HepG2 (cell line): ENCODE measurements around the gene ERCC2. TPM values are rescaled to one million over a fixed set of nuclear protein-coding genes. Genes with fewer than 3 reads are reported as not detected.

Experiments
- ATAC-seq: fragments of 200-7000 bp; cut with Tn5 transposase; 3 replicates; pipeline ENCODE4 v1.9.1; 2020; ENCODE audit warnings: mild to moderate bottlenecking, moderate library complexity
- BruUV-seq: library from RNA; stranded (reverse); fragments of 400-500 nt; replicated peaks from 2 replicates; lab custom pipeline; 2021; lab: Mats Ljungman, UMichigan
- CTCF ChIA-PET: fragments of 300-600 bp; formaldehyde crosslinking; extraction: SDS; loops from one replicate; lab custom pipeline; 2021; ENCODE audit warnings: low total read pairs, inconsistent platforms, low intra/inter-chr PET ratio; lab: Yijun Ruan, JAX
- POLR2A ChIA-PET: fragments of 350-600 bp; sonication (Branson Sonifier 250); formaldehyde crosslinking; loops from one replicate; lab custom pipeline; 2020; ENCODE audit warnings: antibody characterized with exemption, inconsistent platforms; lab: Yijun Ruan, JAX
- DNase-seq: peaks from one replicate; pipeline ENCODE4 v3.0.0-alpha.2; 2015; ENCODE audit warnings: low spot score
- FAIRE-seq: peaks from 3 replicates; lab custom pipeline; 2011; peaks lifted over from hg19 to GRCh38; lab: Jason Lieb, UNC
- H2AFZ ChIP-seq: one replicate; pipeline ENCODE4 v1.6.1; 2011; ENCODE audit warnings: low read length, inconsistent platforms
- H3K27ac ChIP-seq: fragments of 300-600 bp; 3 replicates; pipeline ENCODE4 v1.8.0; 2011; ENCODE audit warnings: mixed run types, mild to moderate bottlenecking, mixed read lengths, low read length, inconsistent platforms; ENCODE audit not compliant: insufficient read depth; ENCODE audit errors: extremely low read length
- H3K27me3 ChIP-seq, 2 experiments: fragments of 200-600 bp in 1 of 2; 2 replicates in 1 of 2; 3 replicates in 1 of 2; pipeline versions ENCODE4 v1.6.0 to v1.8.0; 2011; ENCODE audit warnings: low read length in 2 of 2, mild to moderate bottlenecking in 2 of 2, moderate library complexity in 2 of 2, inconsistent platforms in 1 of 2; ENCODE audit not compliant: insufficient read depth in 2 of 2, control insufficient read depth in 1 of 2
- H3K36me3 ChIP-seq, 2 experiments: fragments of 200-600 bp in 1 of 2; replicated peaks in 1 of 2; 2 replicates in 1 of 2; 3 replicates in 1 of 2; pipeline versions ENCODE4 v1.5.1 to v1.8.0; 2011; ENCODE audit warnings: low read length in 2 of 2, inconsistent platforms in 1 of 2; ENCODE audit not compliant: insufficient read depth in 2 of 2, control insufficient read depth in 1 of 2
- H3K4me1 ChIP-seq: 2 replicates; pipeline ENCODE4 v1.5.1; 2012; ENCODE audit warnings: low read length, inconsistent platforms; ENCODE audit not compliant: insufficient read depth
- H3K4me2 ChIP-seq: 2 replicates; pipeline ENCODE4 v1.6.0; 2011; ENCODE audit warnings: low read depth, low read length, inconsistent platforms
- H3K4me3 ChIP-seq, 3 experiments: fragments of 200-600 bp in 1 of 3; sonication (generic), shearing (Covaris generic) in 1 of 3; replicated peaks in 1 of 3; 2 replicates each; pipeline ENCODE4 v1.5.1; 2011 to 2016; ENCODE audit warnings: low read length in 3 of 3, inconsistent platforms in 2 of 3, low read depth in 2 of 3, mild to moderate bottlenecking in 2 of 3, control low read depth in 1 of 3, mixed read lengths in 1 of 3; ENCODE audit not compliant: insufficient read depth in 1 of 3
- H3K79me2 ChIP-seq: one replicate; pipeline ENCODE4 v1.6.1; 2011; ENCODE audit warnings: low read length, inconsistent platforms; ENCODE audit not compliant: insufficient read depth
- H3K9ac ChIP-seq: 2 replicates; pipeline ENCODE4 v1.6.0; 2011; ENCODE audit warnings: mild to moderate bottlenecking, low read depth, low read length, inconsistent platforms; ENCODE audit not compliant: insufficient read depth
- H3K9me3 ChIP-seq: 2 replicates; pipeline ENCODE4 v1.5.1; 2012; ENCODE audit warnings: mild to moderate bottlenecking, low read length
- H4K20me1 ChIP-seq: 2 replicates; pipeline ENCODE4 v1.6.0; 2011; ENCODE audit warnings: inconsistent platforms, mild to moderate bottlenecking, low read length, moderate library complexity; ENCODE audit not compliant: insufficient read depth
- AGO2 ChIP-seq: fragments of 200-400 bp; formaldehyde crosslinking; optimal IDR thresholded peaks from 2 replicates; pipeline ENCODE3; 2017; ENCODE audit warnings: mild to moderate bottlenecking, low read depth, low read length, moderate library complexity
- EED ChIP-seq: sonication (generic); formaldehyde crosslinking; IDR thresholded peaks from 2 replicates; pipeline ENCODE4 v1.5.0; 2020; ENCODE audit warnings: mild to moderate bottlenecking, missing genetic modification reagents
- GABPA ChIP-seq, 2 experiments: IDR thresholded peaks; 2 replicates each; pipeline ENCODE4 v1.6.1; 2011 to 2016; ENCODE audit warnings: low read depth in 2 of 2, low read length in 1 of 2, missing biosample characterization in 1 of 2, missing genetic modification characterization in 1 of 2
- HCFC1 ChIP-seq: fragments of 150-350 bp; IDR thresholded peaks from 2 replicates; pipeline ENCODE4 v1.6.1; 2014; ENCODE audit warnings: low read depth, low read length
- HOXA7 ChIP-seq: sonication (generic); formaldehyde crosslinking; IDR thresholded peaks from 2 replicates; pipeline ENCODE4 v1.8.1; 2022; ENCODE audit warnings: mild to moderate bottlenecking, missing genetic modification reagents, moderate library complexity
- MAZ ChIP-seq, 2 experiments: sonication (generic) in 1 of 2; formaldehyde crosslinking in 1 of 2; IDR thresholded peaks; 2 replicates each; pipeline versions ENCODE4 v1.5.0 to v1.6.1; 2012 to 2020; ENCODE audit warnings: low read depth in 2 of 2, mild to moderate bottlenecking in 2 of 2, borderline replicate concordance in 1 of 2, improper control_type of control experiment in 1 of 2, low read length in 1 of 2, missing genetic modification reagents in 1 of 2, moderate library complexity in 1 of 2
- NFYB ChIP-seq: sonication (generic); formaldehyde crosslinking; IDR thresholded peaks from 2 replicates; pipeline ENCODE4 v1.4.0; 2020; ENCODE audit warnings: missing genetic modification reagents
- NR3C1 ChIP-seq: sonication (generic); formaldehyde crosslinking; IDR thresholded peaks from 2 replicates; pipeline ENCODE4 v1.4.0; 2020; ENCODE audit warnings: missing genetic modification reagents
- NRL ChIP-seq: sonication (generic); formaldehyde crosslinking; IDR thresholded peaks from 2 replicates; pipeline ENCODE4 v1.5.0; 2020; ENCODE audit warnings: missing genetic modification reagents, mild to moderate bottlenecking, moderate library complexity, borderline replicate concordance
- PRPF4 ChIP-seq: fragments of 200-400 bp; formaldehyde crosslinking; IDR thresholded peaks from 2 replicates; pipeline ENCODE4 v1.6.1; 2016; ENCODE audit warnings: low read length, low read depth; ENCODE audit not compliant: poor library complexity, severe bottlenecking
- SMARCE1 ChIP-seq: fragments of 450-650 bp; IDR thresholded peaks from 2 replicates; pipeline ENCODE4 v1.6.1; 2017; ENCODE audit warnings: borderline replicate concordance
- THAP11 ChIP-seq: IDR thresholded peaks from 2 replicates; pipeline ENCODE4 v1.6.1; 2016; ENCODE audit warnings: missing biosample characterization, missing genetic modification reagents
- ZIK1 ChIP-seq: sonication (generic); formaldehyde crosslinking; IDR thresholded peaks from 2 replicates; pipeline ENCODE4 v1.5.0; 2020; ENCODE audit warnings: mild to moderate bottlenecking, low read depth, missing genetic modification reagents, borderline replicate concordance
- ZMYM3 ChIP-seq: sonication (generic); formaldehyde crosslinking; IDR thresholded peaks from 2 replicates; pipeline ENCODE4 v1.5.1; 2020; ENCODE audit warnings: mild to moderate bottlenecking, missing genetic modification reagents
- ZNF143 ChIP-seq: sonication (generic); formaldehyde crosslinking; IDR thresholded peaks from 2 replicates; pipeline ENCODE4 v1.4.0; 2020; ENCODE audit warnings: missing genetic modification reagents
- ZNF432 ChIP-seq: sonication (generic); formaldehyde crosslinking; IDR thresholded peaks from 2 replicates; pipeline ENCODE4 v1.5.0; 2020; ENCODE audit warnings: missing genetic modification reagents, mild to moderate bottlenecking, borderline replicate concordance
- ZNF614 ChIP-seq: IDR thresholded peaks from 2 replicates; pipeline ENCODE4 v1.6.1; 2018; ENCODE audit warnings: missing biosample characterization, missing genetic modification reagents, inconsistent platforms, borderline replicate concordance
- ZNF713 ChIP-seq: sonication (generic); formaldehyde crosslinking; IDR thresholded peaks from 2 replicates; pipeline ENCODE4 v1.4.0; 2020; ENCODE audit warnings: mild to moderate bottlenecking, missing genetic modification reagents
- ZNF768 ChIP-seq: sonication (generic); formaldehyde crosslinking; IDR thresholded peaks from 2 replicates; pipeline ENCODE4 v1.4.0; 2020; ENCODE audit warnings: missing genetic modification reagents
- WGBS: methylation state at CpG from one replicate; pipeline ENCODE4 v1.1.6; 2017; ENCODE audit warnings: low lambda C conversion rate; 5-methylcytosine and 5-hydroxymethylcytosine counted together
- in situ Hi-C: cut with HindIII; loops from 2 replicates; pipeline ENCODE4 v1.10.0; 2017; ENCODE audit warnings: low pct_unique_long_range_greater_than_20kb; ENCODE audit not compliant: extremely low pct_ligation_motif_present
- intact Hi-C: fragments of 100-400 bp; cut with micrococcal nuclease; formaldehyde crosslinking; loops from one replicate; pipeline ENCODE4 v1.10.0; 2022; ENCODE audit not compliant: unreplicated experiment
- polyA plus RNA-seq, 8 experiments: library from polyadenylated mRNA; depleted of rRNA in 3 of 8; stranded (reverse) in 7 of 8; unstranded in 1 of 8; fragments of >200 nt; fragmentation: Illumina TruSeq in 4 of 8; extraction: Trizol in 4 of 8; gene quantifications; 2 replicates each; pipeline versions ENCODE4 v1.2.1 to v1.2.3, GENCODE V29; 2011 to 2016; ENCODE audit warnings: low read depth in 4 of 8, missing spikeins in 1 of 8, mixed read lengths in 1 of 8; ENCODE audit not compliant: insufficient read depth in 1 of 8
- total RNA-seq, 5 experiments: library from RNA; depleted of rRNA; stranded (reverse); fragments of >200 nt; fragmentation: Illumina TruSeq; extraction: Trizol; gene quantifications; 2 replicates each; pipeline ENCODE4 v1.2.3, GENCODE V29; 2016; ENCODE audit warnings: low read depth in 1 of 5

The ERCC2 gene
- total and polyA plus RNA-seq, 2 of the 13 experiments (the other 11 are each of a cell fraction or from before 2014, with no cell fraction given) = 25.4 to 49.2 TPM

GRCh38 chr19:45391871-45392665 lies 21.7 kb upstream of the ERCC2 start:
- no peak for FAIRE-seq
- POLR2A ChIA-PET = no interaction called here
- H3K36me3 ChIP-seq = no peaks in the 10 kb centered on the region; a peak in 1 of 5 replicates
- H3K9ac ChIP-seq = no peak overlapping the region
- BruUV-seq = no TSS peak
- WGBS = 100% methylated on average over 4 of the region's 21 CpGs
- no peaks in the 10 kb centered on the region for H3K9me3 ChIP-seq
- H3K27ac ChIP-seq = no peak overlapping the region
- DNase-seq = no peak
- no peaks in the 10 kb centered on the region for H4K20me1 ChIP-seq
- no peak overlapping the region for H2AFZ ChIP-seq
- intact Hi-C loops (no loop called here), in situ Hi-C loops (no loop called here)
- CTCF ChIA-PET = no interaction called here
- H3K27me3 ChIP-seq = no peaks in the 10 kb centered on the region; a peak in 1 of 5 replicates
- no peaks in the 10 kb centered on the region for H3K79me2 ChIP-seq
- no peak for TF ChIP-seq SMARCE1
- no peak for TF ChIP-seq PRPF4
- 0 out of 2 replicates have a peak, but pooled peaks have one; percentile 52 for TF ChIP-seq ZMYM3 (CRISPR knock-in tag)
- TF ChIP-seq ZNF614 = no peak
- peak; percentile 89 for TF ChIP-seq ZNF768 (CRISPR knock-in tag)
- no peaks in the 10 kb centered on the region for H3K4me1 ChIP-seq
- no peak overlapping the region for H3K4me3 ChIP-seq
- no peak overlapping the region for H3K4me2 ChIP-seq
- no peak for ATAC-seq

- BruUV-seq = no TSS peak
- no peaks in the 10 kb centered on the region for H3K36me3 ChIP-seq
- FAIRE-seq (peak; percentile 65), ATAC-seq (peak; percentile 90), DNase-seq (peak; percentile 20)
- H3K4me2 ChIP-seq = no peak overlapping the region
- H3K9me3 ChIP-seq = no peaks in the 10 kb centered on the region
- H3K4me3 ChIP-seq = no peak overlapping the region
- ChIA-PET CTCF (no interaction called here), POLR2A (no interaction called here)
- 50% methylated on average over 2 of the region's 3 CpGs for WGBS
- no peaks in the 10 kb centered on the region; a peak in 1 of 5 replicates for H3K27me3 ChIP-seq
- in situ Hi-C loops (no loop called here), intact Hi-C loops (no loop called here)
- no peaks in the 10 kb centered on the region for H4K20me1 ChIP-seq
- H3K4me1 ChIP-seq = no peaks in the 10 kb centered on the region
- H3K9ac ChIP-seq = no peak overlapping the region
- no peaks in the 10 kb centered on the region for H3K79me2 ChIP-seq
- H2AFZ ChIP-seq = no peak overlapping the region
- no peak overlapping the region for H3K27ac ChIP-seq
- TF ChIP-seq GABPA (IDR thresholded peaks at IDR 0.05; ENCODE audit: low read depth, low read length) = no peak
- TF ChIP-seq GABPA (CRISPR knock-in tag; IDR thresholded peaks at IDR 0.05; ENCODE audit: low read depth) = 0 out of 2 replicates have a peak, but pooled peaks have one; percentile 17
- no peak for TF ChIP-seq EED (CRISPR knock-in tag)
- no peak for TF ChIP-seq ZNF432 (CRISPR knock-in tag)
- TF ChIP-seq ZNF143 = peak; percentile 87
- no peak for TF ChIP-seq NRL (CRISPR knock-in tag)
- TF ChIP-seq ZNF713 (CRISPR knock-in tag) = no peak
- TF ChIP-seq MAZ (IDR thresholded peaks at IDR 0.05; ENCODE audit: borderline replicate concordance, low read depth, low read length) = no peak
- TF ChIP-seq MAZ (CRISPR knock-in tag; IDR thresholded peaks at IDR 0.05; ENCODE audit: low read depth) = no peak
- TF ChIP-seq AGO2 = no peak
- TF ChIP-seq THAP11 (CRISPR knock-in tag) = peak; percentile 96
- no peak for TF ChIP-seq NR3C1 (CRISPR knock-in tag)
- peak; percentile 45 for TF ChIP-seq NFYB (CRISPR knock-in tag)
- no peak for TF ChIP-seq HOXA7 (CRISPR knock-in tag)
- no peak for TF ChIP-seq ZIK1 (CRISPR knock-in tag)
- TF ChIP-seq HCFC1 = peak; percentile 49; the same call in 1 of the 2 replicates
These were observed 21.0 kb upstream of the ERCC2 start for GRCh38 chr19:45391346-45391745.
